A549 treated with GW870086 at 1 μM for 4 hours (cell line): ENCODE measurements around the gene ZNF639. TPM values are rescaled to one million over a fixed set of nuclear protein-coding genes. Genes with fewer than 3 reads are reported as not detected.

Source experiments
- total RNA-seq: library from RNA; stranded (reverse); fragments of 200-300 nt; extraction: Qiagen RNA extraction; gene quantifications from 5 replicates; pipeline ENCODE4 v1.2.3, GENCODE V29; 2022; ENCODE audit warnings: low read depth

The ZNF639 gene
- total RNA-seq, result 18.2 to 23.6 TPM (median 21.6 TPM) in 5 replicates

DNA sequence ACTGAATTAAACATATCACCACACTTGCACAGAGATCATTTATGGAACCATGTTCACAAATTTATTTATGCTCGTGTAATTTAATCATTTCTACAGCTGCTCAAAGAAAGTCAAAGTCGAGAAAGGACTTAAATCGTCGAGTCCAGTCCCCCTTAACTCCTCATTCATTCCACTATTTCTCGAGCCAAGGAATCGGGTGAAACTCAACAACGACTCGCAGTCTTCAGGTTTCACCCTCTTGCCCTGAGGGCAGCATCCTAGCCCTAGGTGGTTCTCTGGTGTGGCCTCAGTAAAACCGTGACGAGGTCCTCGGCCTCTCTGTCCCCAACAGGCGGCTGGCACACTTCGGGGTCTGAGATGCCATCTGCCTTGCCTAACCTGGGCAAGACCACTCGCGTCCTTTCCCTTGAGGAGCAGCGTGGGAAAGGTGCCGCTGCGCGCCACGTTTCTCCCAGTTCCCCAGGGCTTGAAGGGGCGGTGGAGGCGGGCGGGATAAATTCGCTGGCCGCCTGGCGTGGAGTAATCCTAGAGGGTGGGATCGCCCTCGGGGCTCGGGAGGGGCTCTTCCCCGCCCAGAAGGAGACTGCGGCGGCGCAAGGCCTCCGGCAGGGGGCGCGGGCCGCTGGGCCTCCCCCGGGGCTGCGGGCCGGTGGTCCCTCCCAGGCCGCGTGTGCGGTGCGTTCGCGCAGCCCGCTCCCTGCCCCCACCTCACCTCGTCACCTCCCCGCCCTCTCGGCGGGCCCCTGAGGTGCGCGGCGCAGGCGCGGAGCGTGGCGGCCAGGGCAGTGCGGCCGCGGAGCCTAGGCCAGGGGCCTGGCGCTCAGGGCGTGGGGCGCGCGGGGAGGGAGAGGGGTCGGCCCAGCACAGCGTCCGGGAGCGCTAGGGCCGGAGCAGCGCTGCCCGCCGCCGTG is at the start of gene ZNF639:
ZNF639 (plus strand) TSS at position 746 of the 911 bp plus-strand sequence. CDS start 5,263 bp downstream, outside the sequence.

GRCh38 chr3:179347345-179348194 is 24.7 kb downstream of the ZNF639 start, which contains the start of gene MFN1:
MFN1 (plus strand) TSS chr3:179347709; CDS start chr3:179348852, 1,143 bp downstream.

Other genes with a start within 250 kb of the ZNF639 start
- gene PIK3CA, start 174.7 kb upstream of the ZNF639 start, total RNA-seq, result 4.5 to 7.1 TPM (median 6.5 TPM) in 5 replicates
- 0.95 to 1.5 TPM (median 1.1 TPM) in 5 replicates for gene KCNMB3, start 71.9 kb upstream of the ZNF639 start, total RNA-seq
- gene MFN1, start 24.7 kb downstream of the ZNF639 start, total RNA-seq, result 15.3 to 21.0 TPM (median 20.4 TPM) in 5 replicates
- gene GNB4, start 128.4 kb downstream of the ZNF639 start, total RNA-seq, result 9.7 to 16.0 TPM (median 14.1 TPM) in 5 replicates
- 49.1 to 71.1 TPM (median 51.8 TPM) in 5 replicates for gene ACTL6A, start 239.9 kb downstream of the ZNF639 start, total RNA-seq